AG10803 (cell line): ENCODE data around the gene HAVCR1.
A peak's percentile ranks its signal among the peaks of the same experiment; 100 is the strongest.
"Not testable (repeated sequence)": the region's sequence is repeated elsewhere in the genome, so short reads cannot be mapped to it uniquely, and the experiment has no call there.

Source experiments
- DNase-seq: peaks from one replicate; pipeline ENCODE4 v3.0.0; 2010; ENCODE audit warnings: low read depth
- H3K4me3 ChIP-seq: 2 replicates; pipeline ENCODE4 v1.5.1; 2011; ENCODE audit warnings: mild to moderate bottlenecking, low read length, control low read depth
- CTCF ChIP-seq: conservative IDR thresholded peaks from 2 replicates; pipeline ENCODE4 v1.5.1; 2011; ENCODE audit warnings: mild to moderate bottlenecking, low read length, control low read depth, inconsistent platforms

HAVCR1 gene

GRCh38 chr5:157033071-157033583, 25.8 kb downstream of the HAVCR1 start:
- TF ChIP-seq CTCF = no peak
- no peak for DNase-seq
- H3K4me3 ChIP-seq = no peak overlapping the region

- H3K4me3 ChIP-seq = no peak overlapping the region
- TF ChIP-seq CTCF = no peak
- no peak for DNase-seq
Measured at GRCh38 chr5:157030692-157031091, 28.2 kb downstream of the HAVCR1 start.

GRCh38 chr5:157029457-157029856, 29.5 kb downstream of the HAVCR1 start:
- DNase-seq = no peak
- no peak overlapping the region for H3K4me3 ChIP-seq
- no peak for TF ChIP-seq CTCF

GRCh38 chr5:157027663-157028062, 31.3 kb downstream of the HAVCR1 start:
- DNase-seq, H3K4me3 ChIP-seq: not testable (repeated sequence)

GRCh38 chr5:157026789-157027424, 32.0 kb downstream of the HAVCR1 start:
- TF ChIP-seq CTCF = peak; percentile 49
- no peak overlapping the region for H3K4me3 ChIP-seq
- DNase-seq = no peak

- TF ChIP-seq CTCF = no peak
- H3K4me3 ChIP-seq = no peak overlapping the region
- no peak for DNase-seq
Measured at GRCh38 chr5:157025093-157025698, 33.7 kb downstream of the HAVCR1 start.

GRCh38 chr5:157024208-157024959, 34.5 kb downstream of the HAVCR1 start:
- no peak overlapping the region for H3K4me3 ChIP-seq
- TF ChIP-seq CTCF = no peak
- no peak for DNase-seq
